ENCODE data around the gene DBN1.

DNA sequence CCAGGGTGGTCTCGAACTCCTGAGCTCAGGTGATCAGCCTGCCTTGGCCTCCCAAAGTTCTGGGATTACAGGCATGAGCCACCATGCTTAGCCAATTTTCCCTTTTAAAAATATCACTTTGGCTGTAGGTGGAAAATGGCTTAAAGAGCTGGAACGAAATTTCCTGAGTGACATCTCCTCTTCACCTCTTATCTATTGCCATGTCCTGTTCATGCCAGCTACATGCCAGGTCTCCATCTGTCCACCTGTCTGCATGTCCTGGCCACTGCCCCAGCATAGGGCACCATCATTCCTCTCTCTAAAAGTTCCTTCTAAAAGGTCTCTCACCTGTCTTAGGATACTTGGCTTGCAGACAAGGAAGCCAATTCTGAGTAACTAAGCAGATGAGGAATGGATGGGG lies 49.8 kb downstream of the DBN1 start:
- TF ChIP-seq, protein P1, sequence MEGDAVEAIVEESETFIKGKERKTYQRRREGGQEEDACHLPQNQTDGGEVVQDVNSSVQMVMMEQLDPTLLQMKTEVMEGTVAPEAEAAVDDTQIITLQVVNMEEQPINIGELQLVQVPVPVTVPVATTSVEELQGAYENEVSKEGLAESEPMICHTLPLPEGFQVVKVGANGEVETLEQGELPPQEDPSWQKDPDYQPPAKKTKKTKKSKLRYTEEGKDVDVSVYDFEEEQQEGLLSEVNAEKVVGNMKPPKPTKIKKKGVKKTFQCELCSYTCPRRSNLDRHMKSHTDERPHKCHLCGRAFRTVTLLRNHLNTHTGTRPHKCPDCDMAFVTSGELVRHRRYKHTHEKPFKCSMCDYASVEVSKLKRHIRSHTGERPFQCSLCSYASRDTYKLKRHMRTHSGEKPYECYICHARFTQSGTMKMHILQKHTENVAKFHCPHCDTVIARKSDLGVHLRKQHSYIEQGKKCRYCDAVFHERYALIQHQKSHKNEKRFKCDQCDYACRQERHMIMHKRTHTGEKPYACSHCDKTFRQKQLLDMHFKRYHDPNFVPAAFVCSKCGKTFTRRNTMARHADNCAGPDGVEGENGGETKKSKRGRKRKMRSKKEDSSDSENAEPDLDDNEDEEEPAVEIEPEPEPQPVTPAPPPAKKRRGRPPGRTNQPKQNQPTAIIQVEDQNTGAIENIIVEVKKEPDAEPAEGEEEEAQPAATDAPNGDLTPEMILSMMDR (IDR thresholded peaks at IDR 0.05) = no peak
- TF ChIP-seq POLR2AphosphoS5 (IDR thresholded peaks at IDR 0.05) (no peak), POLR2A (IDR thresholded peaks at IDR 0.05) (no peak), EP300 (IDR thresholded peaks at IDR 0.05) (no peak)
